ENCODE data around the gene IER5.
"Not testable (repeated sequence)": the region's sequence is repeated elsewhere in the genome, so short reads cannot be mapped to it uniquely, and the experiment has no call there.

The IER5 gene

GRCh38 chr1:181099152-181100014 is 10.9 kb downstream of the IER5 start:
- DNase-seq = peak; percentile 37

GRCh38 chr1:181100015-181100905 is 11.8 kb downstream of the IER5 start:
- peak; percentile 33 for DNase-seq

DNA sequence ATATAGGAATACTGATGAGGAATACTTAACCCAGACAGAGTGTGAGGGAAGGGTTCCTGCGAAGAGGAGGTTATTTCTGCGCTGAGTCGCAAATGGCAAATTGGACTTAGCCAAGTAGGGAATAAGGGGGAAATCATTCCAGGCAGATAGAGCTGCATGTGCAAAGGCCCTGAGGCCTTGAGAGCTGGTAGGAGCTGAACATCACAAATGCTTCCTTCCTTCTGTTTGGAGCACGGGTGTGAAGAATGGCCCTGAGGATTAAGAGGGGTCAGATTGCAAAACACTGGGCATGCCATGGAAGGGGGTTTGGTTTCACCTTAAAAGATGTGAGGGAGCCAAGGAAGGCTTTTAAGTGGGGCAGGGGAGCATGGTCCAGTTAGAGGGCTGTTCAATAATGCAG is 12.4 kb downstream of the IER5 start:
- DNase-seq = no peak

- no peak for DNase-seq
These were observed 13.2 kb downstream of the IER5 start for GRCh38 chr1:181101581-181102226.

DNA sequence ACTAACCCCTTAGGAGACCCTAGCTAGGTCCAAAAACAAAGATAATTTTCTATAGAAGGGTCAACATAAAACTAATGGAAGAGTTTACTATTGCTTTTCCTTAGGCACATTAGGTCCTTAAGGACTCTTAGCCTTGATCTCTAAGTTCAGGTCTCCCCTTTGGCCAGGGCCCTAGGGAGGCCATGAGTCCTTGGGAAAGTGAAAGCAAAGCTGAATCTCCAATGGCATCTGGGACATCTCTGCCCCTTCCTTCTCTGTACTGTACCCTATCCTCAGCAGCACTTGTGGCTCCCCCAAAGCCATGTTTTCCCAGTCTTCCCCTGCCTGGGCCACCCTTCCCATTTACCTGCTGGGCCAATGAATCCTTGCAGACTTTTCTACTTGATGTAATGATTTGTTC is 14.3 kb downstream of the IER5 start:
- DNase-seq = no peak

GRCh38 chr1:181103399-181103798 is 14.9 kb downstream of the IER5 start:
- no peak for DNase-seq

- DNase-seq = no peak
These were observed 15.7 kb downstream of the IER5 start for GRCh38 chr1:181104042-181104789.

- DNase-seq = peak; percentile 45
These were observed 16.3 kb downstream of the IER5 start for GRCh38 chr1:181104790-181105133.

DNA sequence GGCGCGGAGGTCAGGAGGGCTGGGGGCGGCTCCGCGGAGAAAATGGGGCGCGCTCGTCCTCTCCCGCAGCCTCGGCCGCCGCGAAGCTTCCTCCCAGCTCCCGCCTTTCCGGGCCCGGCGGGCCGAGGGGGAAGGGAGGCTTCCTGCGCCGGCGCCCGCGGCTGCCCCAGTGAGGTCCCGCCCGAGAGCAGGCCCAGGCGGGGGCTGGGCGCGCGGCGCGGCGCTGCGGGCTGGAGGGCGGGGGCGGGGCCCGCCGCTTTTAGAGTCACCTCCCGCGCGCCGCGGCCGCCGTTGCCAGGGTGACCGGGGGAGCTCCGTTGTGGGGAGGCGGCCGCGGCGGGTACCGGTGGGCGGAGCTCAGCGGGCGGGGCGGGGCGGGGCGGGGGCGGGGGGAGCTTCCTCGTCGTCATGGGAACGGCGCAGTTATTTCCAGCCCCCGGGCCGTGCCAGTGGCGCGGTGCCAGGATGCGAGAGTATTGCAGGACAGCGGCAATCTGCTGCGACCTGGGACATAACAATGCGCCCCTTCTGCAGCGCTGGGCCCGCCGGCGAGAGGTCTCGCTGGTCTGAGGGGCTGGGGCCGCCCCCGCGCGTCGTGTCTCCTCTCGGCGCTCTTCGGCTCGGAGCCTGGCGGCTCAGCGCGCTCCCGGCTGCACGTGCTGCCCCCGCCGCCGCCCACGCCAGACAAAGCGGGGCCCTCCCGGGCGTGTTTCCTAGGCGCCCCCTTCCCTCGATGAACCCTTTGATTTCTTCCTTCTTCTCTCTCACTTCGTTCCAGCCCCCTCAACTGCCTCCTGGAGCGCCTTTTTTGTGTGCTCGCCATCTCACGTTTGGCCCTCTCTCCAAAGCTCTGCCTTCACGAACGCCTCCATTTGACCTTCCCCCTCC is 16.9 kb downstream of the IER5 start:
- DNase-seq = peak; percentile 93

DNA sequence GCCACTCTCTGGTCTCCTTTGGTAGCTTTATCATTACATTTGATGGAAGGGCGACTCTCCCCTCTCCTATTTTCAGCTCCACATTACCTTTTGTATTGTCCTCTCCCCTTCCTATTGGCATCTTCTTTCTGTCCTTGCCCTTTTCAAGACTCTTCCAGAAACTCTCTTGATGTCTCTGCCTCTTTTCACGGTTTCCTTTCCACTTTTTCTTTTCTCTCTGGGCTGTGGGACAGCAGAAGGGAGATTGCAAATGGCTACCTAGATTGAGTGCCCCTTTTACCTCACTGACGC is 17.5 kb downstream of the IER5 start:
- DNase-seq = no peak

DNA sequence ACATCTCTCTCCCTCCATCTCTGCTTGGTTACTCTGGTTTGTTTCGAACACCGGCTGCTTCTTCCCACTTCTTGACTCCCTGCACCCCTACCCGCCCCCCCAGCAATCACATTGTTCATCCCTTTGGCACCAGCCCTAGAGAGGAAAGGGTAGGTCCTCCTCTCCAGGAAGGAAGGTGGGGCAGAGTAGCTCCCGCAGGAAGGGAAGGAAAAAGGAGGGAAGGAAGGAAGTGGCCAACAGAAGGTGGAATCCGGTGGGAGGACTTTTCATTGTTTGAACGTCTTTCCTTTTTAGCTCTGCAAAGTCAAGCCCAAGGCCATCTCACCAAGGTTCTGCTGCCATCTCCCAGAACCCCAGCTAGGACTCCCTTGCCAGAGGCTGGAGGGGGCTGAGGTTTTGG is 18.0 kb downstream of the IER5 start:
- DNase-seq = no peak

DNA sequence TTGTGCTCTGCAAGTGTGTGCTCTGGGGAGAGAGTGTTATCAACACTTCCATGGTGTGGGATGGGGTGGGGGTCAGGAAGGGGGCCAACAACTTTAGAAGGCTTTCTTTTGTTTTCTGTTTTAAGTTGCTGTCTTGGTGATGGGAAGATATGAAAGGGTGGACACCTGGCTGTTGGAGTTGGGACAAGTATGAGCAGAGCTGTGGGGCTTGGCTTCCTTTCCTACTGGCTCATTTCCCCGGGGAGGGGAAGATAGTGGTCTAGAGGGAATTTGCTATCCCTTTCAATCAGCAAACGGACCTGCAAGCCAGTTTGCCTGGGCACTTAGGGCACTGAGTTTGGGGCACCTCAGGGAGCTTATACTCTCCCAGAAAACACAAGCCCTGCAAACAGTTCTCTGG is 19.2 kb downstream of the IER5 start:
- no peak for DNase-seq

DNA sequence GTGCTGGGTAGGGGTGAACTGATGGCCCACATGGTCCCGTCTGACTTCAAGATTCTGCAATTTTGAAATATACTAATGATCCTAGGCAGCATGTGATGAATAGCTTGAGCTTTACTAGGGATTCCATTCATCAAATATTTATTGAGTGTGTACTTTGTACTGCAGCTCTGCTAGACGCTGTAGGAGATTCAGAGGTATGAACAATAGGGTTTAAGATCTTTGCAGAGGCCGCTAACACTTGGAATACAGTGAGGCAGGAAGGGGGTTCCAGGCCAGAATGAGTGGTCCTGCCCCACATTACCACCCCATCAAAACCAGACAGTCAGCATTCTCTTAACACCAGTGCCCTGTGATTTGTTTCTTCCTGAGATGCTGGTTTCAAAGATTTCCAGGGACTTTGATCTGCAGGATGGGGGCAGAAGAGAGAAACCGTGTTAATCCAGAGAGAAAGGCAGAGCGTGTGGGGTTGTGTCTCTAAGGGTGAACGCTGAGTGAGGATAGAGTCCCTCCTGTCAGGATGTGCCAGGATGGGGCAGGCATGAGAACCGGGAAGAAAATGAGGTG is 19.9 kb downstream of the IER5 start:
- no peak for DNase-seq

GRCh38 chr1:181110013-181110412 is 21.5 kb downstream of the IER5 start:
- DNase-seq = no peak

- no peak for DNase-seq
These were observed 23.1 kb downstream of the IER5 start for GRCh38 chr1:181111559-181111958.

GRCh38 chr1:181112071-181112929 is 23.8 kb downstream of the IER5 start:
- no peak for DNase-seq

DNA sequence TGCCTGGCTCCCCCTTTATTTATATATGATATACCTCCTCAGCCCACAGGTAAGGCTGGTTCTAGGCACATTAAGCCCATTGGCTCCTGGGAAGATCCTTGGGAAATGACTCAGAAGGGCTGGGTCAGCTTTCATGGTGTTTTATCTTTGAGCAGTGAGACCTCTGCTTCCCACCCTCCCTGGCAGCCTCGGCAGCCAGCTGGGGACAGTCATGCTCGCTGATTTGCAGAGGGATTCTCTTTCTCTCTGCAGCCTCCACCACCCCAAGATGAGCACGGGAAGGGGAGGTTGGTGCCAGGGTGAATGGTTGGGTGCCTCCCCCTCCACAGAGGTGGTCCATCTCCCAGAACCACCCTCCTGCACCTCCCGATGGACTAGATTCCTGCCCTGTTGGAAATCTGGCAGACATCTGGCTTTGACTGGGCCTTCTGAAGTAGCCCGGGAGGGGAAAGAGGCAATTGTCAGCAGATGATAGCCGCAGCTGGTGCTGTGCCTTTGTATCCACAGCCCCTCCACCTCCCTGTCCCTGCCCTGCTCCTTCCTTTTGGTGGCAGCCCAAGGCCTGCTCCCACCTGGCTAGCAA is 24.6 kb downstream of the IER5 start:
- no peak for DNase-seq

GRCh38 chr1:181114574-181115367 is 26.3 kb downstream of the IER5 start:
- DNase-seq = no peak

GRCh38 chr1:181115368-181115684 is 26.8 kb downstream of the IER5 start:
- no peak for DNase-seq

DNA sequence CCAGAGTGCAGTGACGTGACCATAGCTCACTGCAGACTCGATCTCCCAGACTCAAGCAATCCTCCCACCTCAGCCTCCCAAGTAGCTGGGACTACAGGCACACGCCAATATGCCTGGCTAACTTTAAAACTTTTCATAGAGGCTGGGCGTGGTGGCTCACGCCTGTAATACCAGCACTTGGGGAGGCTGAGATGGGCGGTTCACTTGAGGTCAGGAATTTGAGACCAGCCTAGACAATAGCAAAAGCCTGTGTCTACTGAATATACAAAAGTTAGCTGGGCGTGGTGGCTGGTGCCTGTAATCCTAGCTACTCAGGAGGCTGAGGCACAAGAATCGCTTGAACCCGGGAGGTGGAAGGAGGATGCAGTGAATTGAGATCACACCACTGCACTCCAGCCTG is 27.5 kb downstream of the IER5 start:
- DNase-seq = not testable (repeated sequence)
